ENCODE results near the gene MAPK6.
"Not testable (repeated sequence)": the region's sequence is repeated elsewhere in the genome, so short reads cannot be mapped to it uniquely, and the experiment has no call there.

MAPK6 gene

GRCh38 chr15:52078876-52079700, 60.1 kb downstream of the MAPK6 start:
- DNase-seq = peak; percentile 22

GRCh38 chr15:52080031-52080430, 61.0 kb downstream of the MAPK6 start:
- no peak for DNase-seq

- DNase-seq = no peak
These were observed 61.8 kb downstream of the MAPK6 start for GRCh38 chr15:52080706-52081392.

GRCh38 chr15:52082197-52083036, 63.4 kb downstream of the MAPK6 start:
- DNase-seq = no peak

- not testable (repeated sequence) for DNase-seq
These were observed 64.0 kb downstream of the MAPK6 start for GRCh38 chr15:52083037-52083359.

- DNase-seq = no peak
These were observed 64.6 kb downstream of the MAPK6 start for GRCh38 chr15:52083603-52084002.

- no peak for DNase-seq
These were observed 66.3 kb downstream of the MAPK6 start for GRCh38 chr15:52085299-52085698.

GRCh38 chr15:52086011-52086786, 67.2 kb downstream of the MAPK6 start:
- no peak for DNase-seq

GRCh38 chr15:52090193-52090592, 71.2 kb downstream of the MAPK6 start:
- no peak for DNase-seq

- DNase-seq = no peak
These were observed 74.1 kb downstream of the MAPK6 start for GRCh38 chr15:52093167-52093538.

- DNase-seq = no peak
These were observed 74.8 kb downstream of the MAPK6 start for GRCh38 chr15:52093539-52094510.

GRCh38 chr15:52094811-52095584, 76.0 kb downstream of the MAPK6 start:
- no peak for DNase-seq

GRCh38 chr15:52095597-52096262, 76.7 kb downstream of the MAPK6 start:
- DNase-seq = no peak

- DNase-seq = not testable (repeated sequence)
These were observed 77.5 kb downstream of the MAPK6 start for GRCh38 chr15:52096536-52096935.

- DNase-seq = no peak
These were observed 78.2 kb downstream of the MAPK6 start for GRCh38 chr15:52097180-52097579.

GRCh38 chr15:52098323-52098722, 79.3 kb downstream of the MAPK6 start:
- no peak for DNase-seq

- DNase-seq = no peak
These were observed 80.7 kb downstream of the MAPK6 start for GRCh38 chr15:52099651-52100272.

- DNase-seq = no peak
These were observed 81.9 kb downstream of the MAPK6 start for GRCh38 chr15:52100807-52101442.
